GM21619 (cell line): ENCODE data around the gene TNK1.
"Not testable (repeated sequence)": the region's sequence is repeated elsewhere in the genome, so short reads cannot be mapped to it uniquely, and the experiment has no call there.

Experiments
- ATAC-seq: cut with Tn5 transposase; IDR thresholded peaks from one replicate; pipeline ENCODE4 v1.9.1; 2021; ENCODE audit not compliant: unreplicated experiment

TNK1 gene

GRCh38 chr17:7355053-7355452 is 25.8 kb upstream of the TNK1 start, which contains the start of gene TMEM95:
Gene TMEM95 (plus strand): TSS chr17:7355156. CDS start chr17:7355205, 49 bp downstream.
- ATAC-seq, result no peak

- ATAC-seq, result no peak
Observed at GRCh38 chr17:7355573-7355972, 25.3 kb upstream of the TNK1 start.

DNA sequence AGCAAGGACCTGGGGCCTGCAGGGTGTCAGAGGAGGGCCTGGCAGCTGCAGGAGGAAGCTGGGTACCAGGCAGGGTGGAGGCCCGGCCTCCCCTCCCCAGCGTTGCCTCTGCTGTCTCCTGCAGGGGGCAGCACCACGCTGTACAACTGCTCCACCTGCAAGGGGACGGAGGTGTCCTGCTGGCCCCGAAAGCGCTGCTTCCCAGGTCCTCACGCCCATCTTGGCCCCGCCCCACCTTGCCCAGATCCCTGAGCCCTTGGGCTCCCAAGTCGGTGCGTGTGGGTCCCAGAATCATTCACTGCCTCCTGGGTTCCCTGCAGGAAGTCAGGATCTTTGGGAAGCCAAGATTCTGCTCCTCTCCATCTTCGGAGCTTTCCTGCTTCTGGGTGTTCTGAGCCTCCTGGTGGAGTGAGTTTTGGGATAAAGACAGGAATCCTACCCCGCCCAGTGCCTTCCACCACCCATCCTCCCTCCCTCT is 24.8 kb upstream of the TNK1 start:
- no peak for ATAC-seq

- ATAC-seq, result no peak
Observed at GRCh38 chr17:7356756-7357155, 24.1 kb upstream of the TNK1 start.

GRCh38 chr17:7357381-7357780 is 23.5 kb upstream of the TNK1 start:
- ATAC-seq, result no peak

- no peak for ATAC-seq
Observed at GRCh38 chr17:7361906-7362305, 19.0 kb upstream of the TNK1 start.

GRCh38 chr17:7363311-7363710 is 17.6 kb upstream of the TNK1 start:
- no peak for ATAC-seq

GRCh38 chr17:7365963-7366362 is 14.9 kb upstream of the TNK1 start:
- not testable (repeated sequence) for ATAC-seq

- no peak for ATAC-seq
Observed at GRCh38 chr17:7367083-7367482, 13.8 kb upstream of the TNK1 start.

DNA sequence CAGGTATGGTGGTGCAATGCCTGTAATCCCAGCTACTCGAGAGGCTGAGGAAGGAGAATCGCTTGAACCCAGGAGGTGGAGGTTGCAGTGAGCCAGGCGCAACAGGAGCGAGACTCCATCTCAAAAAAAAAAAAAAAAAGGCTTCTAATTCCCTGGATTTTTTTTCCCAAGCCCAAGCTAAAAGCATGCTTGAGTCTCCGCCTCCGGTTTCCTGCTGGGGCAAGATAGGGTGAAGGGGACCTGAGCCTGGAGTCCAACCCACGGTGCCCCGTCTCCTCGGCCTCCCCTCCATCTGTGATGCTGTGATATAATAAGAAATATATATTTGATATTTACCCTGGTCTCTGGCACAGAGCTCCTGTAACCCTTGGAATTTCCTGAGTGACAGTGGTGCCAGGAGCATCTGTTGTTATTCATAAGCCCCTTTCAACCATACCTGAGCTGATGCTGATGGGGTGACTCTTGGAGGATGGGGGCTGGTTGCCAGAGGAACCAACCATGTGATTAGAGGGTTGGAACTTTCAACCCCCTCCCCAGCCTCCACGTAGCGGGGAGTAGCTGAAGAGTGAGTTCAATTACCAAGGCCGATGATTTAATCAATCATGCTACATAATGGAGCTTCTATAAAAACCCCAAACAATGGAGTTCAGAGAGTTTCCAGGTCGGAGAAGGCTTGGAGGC is 12.8 kb upstream of the TNK1 start:
- ATAC-seq, result no peak

DNA sequence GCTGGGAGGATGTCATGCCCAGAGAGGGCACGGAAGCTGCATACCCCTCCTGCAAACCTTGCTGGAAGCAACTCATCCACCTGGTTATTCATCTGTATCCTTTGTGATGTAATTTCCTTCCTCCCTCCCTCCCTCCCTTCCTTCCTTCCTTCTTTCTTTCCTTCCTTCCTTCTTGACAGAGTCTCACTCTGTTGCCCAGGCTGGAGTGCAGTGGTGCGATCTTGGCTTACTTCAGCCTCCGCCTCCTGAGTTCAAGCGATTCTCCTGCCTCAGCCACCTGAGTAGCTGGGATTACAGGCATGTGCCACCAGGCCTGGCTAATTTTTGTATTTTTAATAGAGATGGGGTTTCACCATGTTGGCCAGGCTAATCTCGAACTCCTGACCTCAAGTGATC is 12.3 kb upstream of the TNK1 start:
- ATAC-seq, result not testable (repeated sequence)

DNA sequence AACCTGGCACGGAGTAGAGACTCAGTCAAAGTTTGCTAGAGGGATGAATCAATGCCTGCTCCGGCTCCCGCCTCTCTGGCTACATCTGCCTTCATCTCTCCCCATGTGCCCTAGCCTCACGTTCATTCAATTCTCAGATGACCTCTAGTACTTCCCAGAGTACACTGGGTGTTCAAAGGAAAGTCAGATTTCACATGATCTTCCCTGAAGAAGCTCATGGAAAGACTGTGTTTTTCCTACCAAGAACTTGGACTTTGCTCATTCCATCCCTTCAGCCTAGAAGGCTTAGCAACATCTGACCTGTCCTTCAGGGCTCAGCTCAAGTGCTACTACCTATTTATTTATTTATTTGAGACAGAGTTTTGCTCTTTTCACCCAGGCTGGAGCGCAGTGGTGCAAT is 11.1 kb upstream of the TNK1 start:
- ATAC-seq, result no peak

DNA sequence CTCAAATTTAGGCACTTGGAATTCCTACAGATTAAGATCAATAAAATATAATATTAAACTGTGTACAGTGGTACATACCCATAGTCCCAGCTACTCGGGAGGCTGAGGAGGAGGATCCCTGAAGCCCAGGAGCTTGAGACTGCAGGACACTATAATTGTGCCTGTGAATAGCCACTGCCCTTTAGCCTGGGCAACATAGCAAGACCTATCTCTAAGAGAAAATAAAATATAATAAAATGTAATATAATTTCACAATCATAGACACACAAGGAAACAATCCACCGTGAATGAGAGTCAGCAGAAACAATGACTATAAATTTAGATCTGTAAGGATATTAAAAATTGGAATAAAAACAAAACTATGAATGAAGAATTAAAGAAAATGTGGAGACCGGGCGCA is 10.0 kb upstream of the TNK1 start:
- ATAC-seq, result no peak

GRCh38 chr17:7374353-7374752 is 6.5 kb upstream of the TNK1 start:
- no peak for ATAC-seq

- no peak for ATAC-seq
Observed at GRCh38 chr17:7379134-7379533, 1.8 kb upstream of the TNK1 start.

DNA sequence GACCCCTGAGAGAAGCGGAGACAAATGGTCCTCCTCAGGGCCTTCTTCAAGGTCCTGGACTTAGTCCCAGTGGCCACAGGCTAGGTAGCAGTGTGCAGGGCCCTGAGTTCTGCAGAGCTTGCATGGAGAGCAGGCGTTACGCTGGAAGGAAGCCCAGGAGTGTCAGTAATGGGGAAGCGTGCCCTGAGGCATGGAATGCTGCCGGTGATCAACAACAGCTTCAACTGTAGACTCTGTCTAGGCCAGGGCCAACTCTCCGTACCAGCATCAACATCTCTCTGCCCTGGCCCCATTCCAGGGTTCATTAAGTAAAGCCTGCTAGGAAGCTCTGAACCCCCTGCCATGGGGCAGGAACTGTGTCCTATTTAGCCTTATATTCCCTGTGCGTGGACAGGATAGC is 568 bp upstream of the TNK1 start:
- no peak for ATAC-seq

GRCh38 chr17:7382901-7383300 is 2.0 kb downstream of the TNK1 start:
- ATAC-seq, result no peak

GRCh38 chr17:7383371-7383741 is 2.5 kb downstream of the TNK1 start:
- ATAC-seq, result no peak

DNA sequence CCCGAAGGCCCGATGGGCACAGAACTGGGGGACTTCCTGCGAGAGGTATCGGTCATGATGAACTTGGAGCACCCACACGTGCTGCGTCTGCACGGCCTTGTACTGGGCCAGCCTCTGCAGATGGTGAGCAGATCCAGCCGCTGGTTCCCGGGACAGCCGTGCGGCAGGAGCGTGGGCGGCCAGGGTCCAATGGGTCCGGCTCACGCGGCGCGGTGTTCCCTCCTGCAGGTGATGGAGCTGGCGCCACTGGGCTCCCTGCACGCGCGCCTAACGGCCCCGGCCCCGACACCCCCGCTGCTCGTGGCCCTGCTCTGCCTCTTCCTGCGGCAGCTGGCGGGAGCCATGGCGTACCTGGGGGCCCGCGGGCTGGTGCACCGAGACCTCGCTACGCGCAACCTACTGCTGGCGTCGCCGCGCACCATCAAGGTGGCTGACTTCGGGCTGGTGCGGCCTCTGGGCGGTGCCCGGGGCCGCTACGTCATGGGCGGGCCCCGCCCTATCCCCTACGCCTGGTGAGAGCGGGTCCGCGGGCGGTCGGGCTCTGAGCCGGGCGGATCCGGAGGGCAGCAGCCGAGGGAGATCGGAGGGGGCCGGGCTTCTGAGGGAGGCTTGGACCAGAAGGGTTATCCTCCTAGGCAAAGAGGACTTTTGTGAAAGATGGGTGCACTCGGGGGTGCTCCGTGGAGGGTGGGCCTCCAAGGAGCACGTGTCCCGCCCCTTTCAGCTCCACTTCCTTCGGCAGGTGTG is 3.0 kb downstream of the TNK1 start:
- no peak for ATAC-seq

DNA sequence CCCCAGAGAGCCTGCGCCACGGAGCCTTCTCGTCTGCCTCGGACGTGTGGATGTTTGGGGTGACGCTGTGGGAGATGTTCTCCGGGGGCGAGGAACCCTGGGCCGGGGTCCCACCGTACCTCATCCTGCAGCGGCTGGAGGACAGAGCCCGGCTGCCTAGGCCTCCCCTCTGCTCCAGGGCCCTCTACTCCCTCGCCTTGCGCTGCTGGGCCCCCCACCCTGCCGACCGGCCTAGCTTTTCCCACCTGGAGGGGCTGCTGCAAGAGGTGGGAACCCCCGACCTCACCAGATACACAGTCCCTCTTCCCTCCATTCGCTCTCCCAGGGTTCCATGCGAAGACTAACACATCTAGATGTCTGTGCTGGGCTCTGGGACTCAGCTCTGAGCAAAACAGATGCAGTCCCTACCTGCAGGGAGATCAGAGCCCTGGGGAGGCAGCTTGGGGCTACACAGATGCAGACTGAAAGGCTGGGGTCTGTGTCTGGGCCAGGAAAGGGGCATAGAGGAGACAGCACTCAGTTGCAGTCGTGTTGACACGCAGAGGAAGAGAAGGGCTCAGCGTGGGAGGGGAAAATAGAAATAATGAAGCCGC is 3.7 kb downstream of the TNK1 start:
- no peak for ATAC-seq

DNA sequence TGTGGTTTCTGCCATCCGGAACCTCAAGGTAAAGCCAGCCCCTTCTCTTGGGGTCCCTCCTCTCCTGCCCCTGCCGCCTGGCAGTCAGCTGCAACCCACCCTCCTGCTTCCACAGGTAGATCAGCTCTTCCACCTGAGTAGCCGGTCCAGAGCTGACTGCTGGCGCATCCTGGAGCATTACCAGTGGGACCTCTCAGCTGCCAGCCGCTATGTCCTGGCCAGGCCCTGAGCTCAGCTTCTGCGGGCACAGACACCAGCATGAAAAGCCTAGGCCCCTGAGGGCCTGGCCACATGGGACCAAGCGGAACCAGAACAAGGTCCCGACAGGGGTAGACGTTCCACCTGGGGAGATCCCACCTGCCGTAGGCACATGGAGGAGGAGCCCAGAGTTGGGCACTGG is 8.0 kb downstream of the TNK1 start:
- no peak for ATAC-seq
